IMR-90 (cell line): ENCODE measurements around the gene MAPK8IP3. TPM values are rescaled to one million over a fixed set of nuclear protein-coding genes. Genes with fewer than 3 reads are reported as not detected.
A peak's percentile ranks its signal among the peaks of the same experiment; 100 is the strongest.

Experiments
- ATAC-seq: fragments of 200-7000 bp; cut with Tn5 transposase; 2 replicates; pipeline ENCODE4 v1.9.1; 2020; ENCODE audit warnings: low read depth, mild to moderate bottlenecking, moderate library complexity
- BruUV-seq: library from RNA; stranded (reverse); fragments of 400-500 nt; replicated peaks from 2 replicates; lab custom pipeline; 2021; lab: Mats Ljungman, UMichigan
- CTCF ChIA-PET: fragments of 300-600 bp; formaldehyde crosslinking; extraction: SDS; loops from one replicate; lab custom pipeline; 2021; ENCODE audit warnings: antibody characterized with exemption; lab: Yijun Ruan, JAX
- POLR2A ChIA-PET: fragments of 300-600 bp; sonication (Branson Sonifier 250); formaldehyde crosslinking; loops from one replicate; lab custom pipeline; 2022; ENCODE audit warnings: antibody characterized with exemption; ENCODE audit not compliant: unreplicated experiment; lab: Charles Lee
- DNase-seq: peaks from one replicate; pipeline ENCODE4 v3.0.0; 2013
- H2AFZ ChIP-seq: replicated peaks from 2 replicates; pipeline ENCODE3; 2013; ENCODE audit warnings: low read length, mild to moderate bottlenecking; ENCODE audit not compliant: poor library complexity
- H2AK5ac ChIP-seq: 2 replicates; pipeline ENCODE4 v1.6.1; 2013; ENCODE audit warnings: low read depth, low read length, inconsistent platforms
- H2AK9ac ChIP-seq: replicated peaks from 2 replicates; pipeline ENCODE3; 2013; ENCODE audit warnings: mild to moderate bottlenecking, low read depth, low read length, moderate library complexity; ENCODE audit not compliant: poor library complexity
- H2BK120ac ChIP-seq: 2 replicates; pipeline ENCODE4 v1.6.1; 2013; ENCODE audit warnings: low read depth, low read length, inconsistent platforms
- H2BK15ac ChIP-seq: 3 replicates; pipeline ENCODE4 v1.6.1; 2013; ENCODE audit warnings: low read depth, low read length, inconsistent platforms
- H2BK20ac ChIP-seq: 2 replicates; pipeline ENCODE4 v1.6.1; 2013; ENCODE audit warnings: low read depth, mild to moderate bottlenecking, inconsistent platforms, low read length, moderate library complexity
- H2BK5ac ChIP-seq: 2 replicates; pipeline ENCODE4 v1.6.1; 2013; ENCODE audit warnings: mild to moderate bottlenecking, low read depth, low read length, inconsistent platforms; ENCODE audit not compliant: poor library complexity, severe bottlenecking
- H3K14ac ChIP-seq: replicated peaks from 2 replicates; pipeline ENCODE4 v1.6.1; 2013; ENCODE audit warnings: low read depth, low read length, inconsistent platforms
- H3K18ac ChIP-seq: 2 replicates; pipeline ENCODE4 v1.6.1; 2013; ENCODE audit warnings: low read depth, low read length, control low read depth
- H3K23ac ChIP-seq: 2 replicates; pipeline ENCODE4 v1.6.1; 2013; ENCODE audit warnings: low read depth, low read length, inconsistent platforms
- H3K27ac ChIP-seq: 2 replicates; pipeline ENCODE4 v1.5.1; 2013; ENCODE audit warnings: mild to moderate bottlenecking, control low read depth, low read length; ENCODE audit not compliant: insufficient read depth
- H3K27me3 ChIP-seq: 2 replicates; pipeline ENCODE4 v1.6.1; 2013; ENCODE audit warnings: low read length; ENCODE audit not compliant: control insufficient read depth, insufficient read depth
- H3K36me3 ChIP-seq: 2 replicates; pipeline ENCODE4 v1.6.1; 2013; ENCODE audit warnings: low read length, mixed read lengths; ENCODE audit not compliant: control insufficient read depth, insufficient read depth
- H3K4ac ChIP-seq: 2 replicates; pipeline ENCODE4 v1.6.1; 2013; ENCODE audit warnings: low read depth, low read length, inconsistent platforms
- H3K4me1 ChIP-seq: 2 replicates; pipeline ENCODE4 v1.6.1; 2013; ENCODE audit warnings: low read length, mixed read lengths; ENCODE audit not compliant: control insufficient read depth, insufficient read depth
- H3K4me2 ChIP-seq: 2 replicates; pipeline ENCODE4 v1.6.1; 2013; ENCODE audit warnings: low read depth, mild to moderate bottlenecking, control low read depth, low read length, moderate library complexity
- H3K4me3 ChIP-seq: 2 replicates; pipeline ENCODE4 v1.5.1; 2013; ENCODE audit warnings: low read depth, mild to moderate bottlenecking, control low read depth, low read length, moderate library complexity; ENCODE audit not compliant: insufficient read depth
- H3K56ac ChIP-seq: 2 replicates; pipeline ENCODE4 v1.6.1; 2013; ENCODE audit warnings: low read length, inconsistent platforms; ENCODE audit not compliant: insufficient read depth; ENCODE audit errors: extremely low read depth
- H3K79me1 ChIP-seq, 2 experiments: 2 replicates each; pipeline ENCODE4 v1.6.1; 2013; ENCODE audit warnings: low read length in 2 of 2, inconsistent platforms in 1 of 2, low read depth in 1 of 2
- H3K9ac ChIP-seq: 2 replicates; pipeline ENCODE4 v1.6.1; 2013; ENCODE audit warnings: low read depth, low read length, control low read depth
- H3K9me1 ChIP-seq: 2 replicates; pipeline ENCODE4 v1.6.1; 2013; ENCODE audit warnings: low read length, inconsistent platforms; ENCODE audit not compliant: insufficient read depth
- H3K9me3 ChIP-seq: 2 replicates; pipeline ENCODE4 v1.6.1; 2013; ENCODE audit warnings: low read length; ENCODE audit not compliant: control insufficient read depth, insufficient read depth
- H4K20me1 ChIP-seq: 2 replicates; pipeline ENCODE4 v1.6.1; 2013; ENCODE audit warnings: low read length, inconsistent platforms; ENCODE audit not compliant: insufficient read depth
- H4K5ac ChIP-seq: 2 replicates; pipeline ENCODE4 v1.6.1; 2013; ENCODE audit warnings: mild to moderate bottlenecking, low read depth, low read length, control low read depth
- H4K8ac ChIP-seq, 2 experiments: 2 replicates each; pipeline ENCODE4 v1.6.1; 2013; ENCODE audit warnings: low read depth in 2 of 2, low read length in 2 of 2, control low read depth in 1 of 2, inconsistent platforms in 1 of 2
- H4K91ac ChIP-seq: 2 replicates; pipeline ENCODE4 v1.6.1; 2013; ENCODE audit warnings: low read depth, low read length, inconsistent platforms; ENCODE audit not compliant: insufficient read depth
- CEBPB ChIP-seq: IDR thresholded peaks from 2 replicates; pipeline ENCODE4 v1.6.1; 2012; ENCODE audit warnings: low read depth, low read length, improper control_type of control experiment
- CTCF ChIP-seq: conservative IDR thresholded peaks from 2 replicates; pipeline ENCODE4 v1.5.1; 2012; ENCODE audit warnings: mild to moderate bottlenecking, low read depth, low read length, improper control_type of control experiment
- MAFK ChIP-seq: IDR thresholded peaks from 2 replicates; pipeline ENCODE4 v1.6.1; 2012; ENCODE audit warnings: low read depth, low read length, improper control_type of control experiment
- MAZ ChIP-seq: IDR thresholded peaks from 2 replicates; pipeline ENCODE4 v1.6.1; 2012; ENCODE audit warnings: low read depth, mild to moderate bottlenecking, low read length, improper control_type of control experiment, moderate library complexity, borderline replicate concordance
- POLR2A ChIP-seq: IDR thresholded peaks from 2 replicates; pipeline ENCODE4 v1.6.1; 2012; ENCODE audit warnings: mild to moderate bottlenecking, low read depth, low read length
- RCOR1 ChIP-seq: IDR thresholded peaks from 2 replicates; pipeline ENCODE4 v1.6.1; 2012; ENCODE audit warnings: mild to moderate bottlenecking, low read length, improper control_type of control experiment; ENCODE audit not compliant: insufficient replicate concordance
- RFX5 ChIP-seq: IDR thresholded peaks from 2 replicates; pipeline ENCODE4 v1.8.0; 2012; ENCODE audit warnings: low read depth, mild to moderate bottlenecking, low read length, moderate library complexity
- USF2 ChIP-seq: fragments of 150-350 bp; IDR thresholded peaks from 2 replicates; pipeline ENCODE4 v1.6.1; 2017; ENCODE audit warnings: mild to moderate bottlenecking, antibody characterized with exemption, low read length, low read depth
- WGBS, 2 experiments: methylation state at CpG; one replicate each; pipeline versions ENCODE4 v1.1.5 to v1.1.7; 2013; ENCODE audit warnings: missing lambda C conversion rate in 2 of 2; ENCODE audit not compliant: insufficient read length in 1 of 2; ENCODE audit errors: extremely low coverage in 2 of 2; 5-methylcytosine and 5-hydroxymethylcytosine counted together
- dilution Hi-C: fragments of 300-500 bp; cut with HindIII; formaldehyde crosslinking; loops from one replicate; pipeline ENCODE4 v1.14.3; 2018; ENCODE audit warnings: low sequenced_read_pairs; ENCODE audit not compliant: unreplicated experiment
- in situ Hi-C: fragments of 300-500 bp; cut with MboI; formaldehyde crosslinking; loops from 3 replicates; pipeline ENCODE4 v1.14.3; 2019; ENCODE audit warnings: low sequenced_read_pairs, inconsistent platforms, mixed read lengths
- intact Hi-C: fragments of 100-400 bp; cut with micrococcal nuclease; formaldehyde crosslinking; loops from 2 replicates; pipeline ENCODE4 v1.10.0; 2022
- polyA plus RNA-seq, 3 experiments: library from polyadenylated mRNA; depleted of rRNA; stranded (reverse); fragments of >200 nt; gene quantifications; 2 replicates each; pipeline ENCODE4 v1.2.3, GENCODE V29; 2012; ENCODE audit warnings: low replicate concordance in 1 of 3
- total RNA-seq: library from RNA; depleted of rRNA; stranded (reverse); fragments of >200 nt; gene quantifications from 2 replicates; pipeline ENCODE4 v1.2.3, GENCODE V29; 2012

MAPK8IP3 gene
- total and polyA plus RNA-seq, 2 of the 4 experiments (the other 2 are of a cell fraction), result 17.0 to 69.1 TPM

GRCh38 chr16:1657841-1658240, 48.2 kb upstream of the MAPK8IP3 start:
- Histone ChIP-seq H2BK120ac (no peak overlapping the region), H4K8ac (no peak overlapping the region), H3K18ac (no peak overlapping the region), H2BK15ac (no peak overlapping the region), H3K9me3 (no peaks in the 10 kb centered on the region), H3K56ac (no peak overlapping the region), H2BK5ac (no peak overlapping the region), H3K14ac (no peak overlapping the region), H2AK5ac (no peak overlapping the region), H3K9ac (no peak overlapping the region), H3K36me3 (peaks cover 80% of the 10 kb centered on the region), H4K20me1 (peaks cover 4% of the 10 kb centered on the region; the same call in 1 of the 2 replicates), H2AK9ac (no peak overlapping the region), H3K4ac (no peak overlapping the region), H3K4me1 (no peaks in the 10 kb centered on the region), H4K91ac (no peak overlapping the region), H3K79me1 (peaks cover 0 to 6% of the 10 kb centered on the region in 2 experiments; a peak in 1 of 4 replicates), H2BK20ac (no peak overlapping the region), H2AFZ (peak overlapping the region; percentile 33), H3K27me3 (no peaks in the 10 kb centered on the region), H3K23ac (no peak overlapping the region), H3K4me3 (no peak overlapping the region), H4K5ac (no peak overlapping the region), H3K4me2 (no peak overlapping the region), H3K27ac (no peak overlapping the region), H3K9me1 (no peaks in the 10 kb centered on the region)
- POLR2A ChIA-PET, result no interaction called here
- TF ChIP-seq RFX5, result no peak
- no peak for TF ChIP-seq MAFK
- no peak for TF ChIP-seq CEBPB
- TF ChIP-seq USF2, result no peak
- no peak for TF ChIP-seq MAZ
- TF ChIP-seq POLR2A, result no peak
- TF ChIP-seq RCOR1, result no peak
- no peak for TF ChIP-seq CTCF
- CTCF ChIA-PET, result no interaction called here
- no peak for ATAC-seq
- in situ Hi-C loops, result no loop called here
- BruUV-seq, result no TSS peak
- WGBS, 2 experiments, result 90% methylated on average over 5 of the region's 13 CpGs; no CpG with 5 or more reads in 1 of the 2 experiments
- DNase-seq, result no peak
- intact Hi-C loops, result no loop called here
- dilution Hi-C loops, result no loop called here
